Spleen (tissue), 11 donors: ENCODE measurements around the gene EPHA8. TPM values are rescaled to one million over a fixed set of nuclear protein-coding genes. Genes with fewer than 3 reads are reported as not detected.

ENCODE experiments used
- DNase-seq: peaks from one replicate; pipeline ENCODE4 v3.0.0-alpha.2; 2020
- H3K27ac ChIP-seq, 8 donors: fragments of 200-600 bp; sonication (generic) in 7 of 8; 1 replicate in 4 of 8; 2 replicates in 4 of 8; pipeline versions ENCODE4 v1.5.0 to v1.8.0; 2016 to 2021; ENCODE audit warnings: inconsistent platforms in 4 of 8, mild to moderate bottlenecking in 4 of 8, moderate library complexity in 1 of 8
- H3K27me3 ChIP-seq, 7 donors: fragments of 200-600 bp; sonication (generic) in 6 of 7; replicated peaks in 1 of 7; 1 replicate in 4 of 7; 2 replicates in 3 of 7; pipeline versions ENCODE4 v1.5.0 to v1.8.0; 2016 to 2021; ENCODE audit warnings: inconsistent platforms in 3 of 7, mild to moderate bottlenecking in 1 of 7
- H3K36me3 ChIP-seq, 6 donors: fragments of 200-600 bp; sonication (generic) in 5 of 6; 1 replicate in 4 of 6; 2 replicates in 2 of 6; pipeline versions ENCODE4 v1.5.0 to v1.8.0; 2016 to 2021; ENCODE audit warnings: inconsistent platforms in 2 of 6
- H3K4me1 ChIP-seq, 6 donors: fragments of 200-600 bp; sonication (generic) in 5 of 6; 1 replicate in 3 of 6; 2 replicates in 3 of 6; pipeline versions ENCODE4 v1.5.0 to v1.8.0; 2016 to 2021; ENCODE audit warnings: inconsistent platforms in 3 of 6
- H3K4me3 ChIP-seq, 8 donors: fragments of 200-600 bp; sonication (generic) in 7 of 8; 1 replicate in 4 of 8; 2 replicates in 4 of 8; pipeline versions ENCODE4 v1.5.0 to v1.8.0; 2016 to 2021; ENCODE audit warnings: inconsistent platforms in 4 of 8, mild to moderate bottlenecking in 4 of 8, moderate library complexity in 2 of 8
- H3K9me3 ChIP-seq, 8 donors: fragments of 200-600 bp; sonication (generic) in 7 of 8; 1 replicate in 4 of 8; 2 replicates in 4 of 8; pipeline versions ENCODE4 v1.5.0 to v1.8.0; 2016 to 2021; ENCODE audit warnings: inconsistent platforms in 4 of 8
- POLR2A ChIP-seq, 3 donors: fragments of 450-650 bp; IDR thresholded peaks; one replicate each; pipeline ENCODE4 v1.5.1; 2017; ENCODE audit warnings: antibody characterized with exemption in 3 of 3, mild to moderate bottlenecking in 1 of 3
- POLR2AphosphoS5 ChIP-seq, 3 donors: sonication (generic); formaldehyde crosslinking; IDR thresholded peaks; one replicate each; pipeline ENCODE4 v1.5.1; 2017; ENCODE audit warnings: antibody characterized with exemption in 3 of 3
- WGBS, 5 donors: extraction: QIAGEN DNeasy Blood & Tissue Kit in 3 of 5; methylation state at CpG; one replicate each; pipeline versions ENCODE4 v1.1.5 to v1.1.7; 2013 to 2018; 5-methylcytosine and 5-hydroxymethylcytosine counted together
- intact Hi-C: fragments of 100-400 bp; cut with DNase I; formaldehyde crosslinking; loops from one replicate; pipeline ENCODE4 v1.15.0; 2023; ENCODE audit warnings: low total_unique reads
- polyA plus RNA-seq, 3 donors: library from polyadenylated mRNA; stranded (reverse); fragments of 200-250 nt; gene quantifications; one replicate each; pipeline ENCODE4 v1.2.1, GENCODE V29; 2013
- total RNA-seq, 7 donors: library from RNA; depleted of rRNA in 3 of 7; stranded (reverse); fragments of >200 nt in 3 of 7; fragmentation: NEBNext Ultra II Directional in 4 of 7; extraction: Animal tissue kit (Norgen Biotek cat#: 25700) in 4 of 7; gene quantifications; one replicate each; pipeline versions ENCODE4 v1.1.0 to v1.2.1, GENCODE V29; 2016 to 2021
- TF ChIP-seq, protein P1 (sequence below), 11 experiments: fragments of 200-600 bp in 7 of 11; fragments of 450-650 bp in 4 of 11; sonication (generic) in 4 of 11; IDR thresholded peaks in 8 of 11; conservative IDR thresholded peaks in 3 of 11; 1 replicate in 7 of 11; 2 replicates in 4 of 11; pipeline versions ENCODE4 v1.4.0 to v1.8.0; 2016 to 2021; ENCODE audit warnings: antibody characterized with exemption in 11 of 11, inconsistent platforms in 4 of 11, mild to moderate bottlenecking in 1 of 11
- donor health status: healthy with polysubstance abuse.
- donor health status: DM: no; HTN: no; CAD: no; lungs with moderate emphysema.
- donor health status: DM: no; HTN: no; CAD: no.
- donor health status: Bipolar disorder and iron deficiency.
- donor health status: healthy.
- donor health status: DM: no; HTN: no; CAD: no.
- donor health status: DM: yes; HTN: yes; CAD: no.

The EPHA8 gene
- total and polyA plus RNA-seq, 10 donors, result 0.30 to 9.2 (median 4.9) TPM

DNA sequence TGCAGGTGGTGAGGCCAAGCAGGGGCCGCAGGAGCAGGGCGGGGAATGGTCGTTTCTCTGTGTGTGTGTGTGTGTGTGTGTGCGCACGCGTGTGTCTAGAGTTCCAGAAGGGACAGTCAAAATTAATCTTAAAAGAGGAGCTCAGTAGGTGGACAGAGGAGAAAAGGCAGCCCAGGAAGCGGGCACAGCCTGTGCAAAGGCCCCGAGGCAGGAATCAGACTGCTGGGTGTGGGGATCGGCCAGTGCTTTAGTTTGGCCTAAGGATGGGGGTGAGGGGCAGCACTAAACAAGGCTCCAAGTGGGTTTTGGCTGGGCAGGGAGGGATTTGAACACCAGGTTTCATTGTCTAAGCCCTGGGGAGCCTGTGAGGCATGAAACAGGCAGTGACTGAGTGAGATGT is 21.7 kb downstream of the EPHA8 start:
- intact Hi-C loops, result no loop called here
- Histone ChIP-seq H3K27ac (no peak overlapping the region), H3K4me3 (no peak overlapping the region), H3K27me3 (peaks cover 0 to 28% (median 0%) of the 10 kb centered on the region in 7 donors), H3K4me1 (peaks cover 0 to 10% (median 0%) of the 10 kb centered on the region in 6 donors), H3K36me3 (no peaks in the 10 kb centered on the region), H3K9me3 (no peaks in the 10 kb centered on the region)
- no peak for DNase-seq
- 72 to 91% (median 85%) methylated on average over 9 of the region's 9 CpGs for WGBS, 5 donors
- no peak for TF ChIP-seq POLR2A (IDR thresholded peaks at IDR 0.05)

DNA sequence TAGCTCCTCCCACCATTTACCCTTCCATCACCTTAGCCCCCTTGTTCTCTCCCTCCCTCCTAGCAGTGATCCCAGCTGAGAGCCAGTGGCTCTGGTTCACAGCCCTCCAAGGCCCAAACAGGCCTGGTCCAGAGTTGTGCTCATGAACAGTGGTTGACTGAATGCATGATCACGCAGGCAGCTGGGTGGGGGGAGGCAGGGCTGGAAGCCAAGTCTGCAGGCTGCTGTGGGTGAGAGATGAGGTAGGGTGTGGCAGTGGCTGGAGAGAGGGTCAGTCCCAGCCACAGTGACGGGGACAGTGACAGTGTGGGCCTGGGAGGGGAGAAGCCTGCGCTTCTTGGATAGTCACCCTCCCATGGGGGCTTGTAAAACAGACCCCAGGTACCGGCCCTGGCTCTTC is 22.2 kb downstream of the EPHA8 start:
- Histone ChIP-seq H3K4me1 (peaks cover 0 to 10% (median 0%) of the 10 kb centered on the region in 6 donors), H3K4me3 (no peak overlapping the region), H3K36me3 (no peaks in the 10 kb centered on the region), H3K9me3 (no peaks in the 10 kb centered on the region), H3K27ac (no peak overlapping the region), H3K27me3 (peaks cover 0 to 30% (median 0%) of the 10 kb centered on the region in 7 donors)
- TF ChIP-seq POLR2A (IDR thresholded peaks at IDR 0.05), result no peak
- TF ChIP-seq, protein P1, sequence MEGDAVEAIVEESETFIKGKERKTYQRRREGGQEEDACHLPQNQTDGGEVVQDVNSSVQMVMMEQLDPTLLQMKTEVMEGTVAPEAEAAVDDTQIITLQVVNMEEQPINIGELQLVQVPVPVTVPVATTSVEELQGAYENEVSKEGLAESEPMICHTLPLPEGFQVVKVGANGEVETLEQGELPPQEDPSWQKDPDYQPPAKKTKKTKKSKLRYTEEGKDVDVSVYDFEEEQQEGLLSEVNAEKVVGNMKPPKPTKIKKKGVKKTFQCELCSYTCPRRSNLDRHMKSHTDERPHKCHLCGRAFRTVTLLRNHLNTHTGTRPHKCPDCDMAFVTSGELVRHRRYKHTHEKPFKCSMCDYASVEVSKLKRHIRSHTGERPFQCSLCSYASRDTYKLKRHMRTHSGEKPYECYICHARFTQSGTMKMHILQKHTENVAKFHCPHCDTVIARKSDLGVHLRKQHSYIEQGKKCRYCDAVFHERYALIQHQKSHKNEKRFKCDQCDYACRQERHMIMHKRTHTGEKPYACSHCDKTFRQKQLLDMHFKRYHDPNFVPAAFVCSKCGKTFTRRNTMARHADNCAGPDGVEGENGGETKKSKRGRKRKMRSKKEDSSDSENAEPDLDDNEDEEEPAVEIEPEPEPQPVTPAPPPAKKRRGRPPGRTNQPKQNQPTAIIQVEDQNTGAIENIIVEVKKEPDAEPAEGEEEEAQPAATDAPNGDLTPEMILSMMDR (IDR thresholded peaks at IDR 0.05 in 8 of 11, conservative IDR thresholded peaks at IDR 0.05 in 3 of 11), result no peak
- TF ChIP-seq POLR2AphosphoS5 (IDR thresholded peaks at IDR 0.05), result no peak
- 72 to 91% (median 88%) methylated on average over 4 of the region's 4 CpGs for WGBS, 5 donors
- no peak for DNase-seq
- intact Hi-C loops, result no loop called here

DNA sequence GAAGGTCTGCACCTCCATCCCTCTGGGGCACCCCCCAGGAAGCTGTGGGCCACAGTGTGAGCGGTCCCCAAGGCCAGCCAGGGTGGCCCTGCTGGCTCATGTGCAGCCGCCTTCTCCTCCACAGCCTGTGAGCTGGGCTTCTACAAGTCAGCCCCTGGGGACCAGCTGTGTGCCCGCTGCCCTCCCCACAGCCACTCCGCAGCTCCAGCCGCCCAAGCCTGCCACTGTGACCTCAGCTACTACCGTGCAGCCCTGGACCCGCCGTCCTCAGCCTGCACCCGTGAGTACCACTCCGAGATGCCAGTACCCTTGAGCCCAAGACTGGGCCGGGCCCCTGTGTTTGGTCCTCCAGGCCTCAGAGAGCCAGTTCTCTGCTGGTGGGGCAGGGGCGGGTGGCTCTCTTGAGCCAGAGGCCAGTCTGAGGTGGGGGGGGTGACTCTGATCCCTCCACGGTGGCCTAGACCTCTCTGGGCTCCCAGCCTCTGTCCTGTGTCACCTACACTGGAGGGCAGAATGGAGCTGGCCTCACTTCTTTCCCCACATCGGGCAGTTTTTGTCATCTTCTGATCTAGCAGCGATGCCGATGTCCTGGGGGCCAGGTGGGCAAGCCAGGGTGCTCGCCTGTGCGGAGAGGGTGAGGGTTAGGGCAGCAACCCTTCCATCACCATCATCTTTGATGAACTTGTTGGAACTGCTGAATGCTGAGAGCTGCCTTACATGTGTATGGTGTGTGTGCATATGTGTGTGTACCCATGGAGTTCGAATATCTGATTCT is 23.3 kb downstream of the EPHA8 start:
- TF ChIP-seq, protein P1 (IDR thresholded peaks at IDR 0.05 in 8 of 11, conservative IDR thresholded peaks at IDR 0.05 in 3 of 11), result no peak
- TF ChIP-seq POLR2A (IDR thresholded peaks at IDR 0.05) (no peak), POLR2AphosphoS5 (IDR thresholded peaks at IDR 0.05) (no peak)
- intact Hi-C loops, result no loop called here
- H3K9me3 ChIP-seq, result no peaks in the 10 kb centered on the region
- no peak overlapping the region for H3K4me3 ChIP-seq
- no peaks in the 10 kb centered on the region for H3K36me3 ChIP-seq
- 87 to 90% (median 87%) methylated on average over 14 to 19 of the region's 19 CpGs for WGBS, 5 donors
- H3K4me1 ChIP-seq, result peaks cover 0 to 10% (median 0%) of the 10 kb centered on the region in 6 donors
- DNase-seq, result no peak
- peaks cover 0 to 35% (median 0%) of the 10 kb centered on the region in 7 donors for H3K27me3 ChIP-seq
- H3K27ac ChIP-seq, result no peak overlapping the region

DNA sequence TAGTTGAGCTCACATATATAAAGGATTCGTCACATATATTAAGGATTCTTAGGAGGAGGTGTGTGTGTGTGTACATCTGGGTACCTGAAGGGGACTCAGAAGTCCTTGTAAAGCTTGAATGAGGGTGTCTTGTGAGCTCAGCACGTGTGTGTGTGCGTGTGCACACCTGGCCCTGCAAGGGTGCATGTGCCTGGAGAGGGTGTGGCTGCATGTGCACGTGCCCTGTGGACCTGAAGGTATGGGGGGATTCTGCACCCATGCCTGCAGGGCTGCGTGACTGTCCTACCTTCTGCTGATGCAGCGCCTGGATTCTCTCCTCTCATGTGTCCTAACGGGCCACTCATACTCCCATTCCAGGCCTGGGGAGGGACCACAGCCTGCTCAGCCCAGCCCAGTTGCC is 24.0 kb downstream of the EPHA8 start:
- DNase-seq, result no peak
- TF ChIP-seq POLR2A (IDR thresholded peaks at IDR 0.05) (no peak), POLR2AphosphoS5 (IDR thresholded peaks at IDR 0.05) (no peak)
- TF ChIP-seq, protein P1 (IDR thresholded peaks at IDR 0.05 in 8 of 11, conservative IDR thresholded peaks at IDR 0.05 in 3 of 11), result no peak
- Histone ChIP-seq H3K36me3 (no peaks in the 10 kb centered on the region), H3K4me3 (no peak overlapping the region), H3K27me3 (peaks cover 0 to 43% (median 0%) of the 10 kb centered on the region in 7 donors), H3K4me1 (peaks cover 0 to 9% (median 0%) of the 10 kb centered on the region in 6 donors), H3K9me3 (no peaks in the 10 kb centered on the region), H3K27ac (no peak overlapping the region)
- intact Hi-C loops, result no loop called here
- WGBS, 5 donors, result 72 to 91% (median 75%) methylated on average over 6 to 7 of the region's 7 CpGs
